Glomerular visceral epithelial cell (primary cell): Measurements from ENCODE around the gene MGAT2.
"Not testable (repeated sequence)": the region's sequence is repeated elsewhere in the genome, so short reads cannot be mapped to it uniquely, and the experiment has no call there.

Experiments
- DNase-seq: peaks from one replicate; pipeline ENCODE4 v3.0.0-alpha.2; 2016; ENCODE audit errors: extremely low spot score

The MGAT2 gene

DNA sequence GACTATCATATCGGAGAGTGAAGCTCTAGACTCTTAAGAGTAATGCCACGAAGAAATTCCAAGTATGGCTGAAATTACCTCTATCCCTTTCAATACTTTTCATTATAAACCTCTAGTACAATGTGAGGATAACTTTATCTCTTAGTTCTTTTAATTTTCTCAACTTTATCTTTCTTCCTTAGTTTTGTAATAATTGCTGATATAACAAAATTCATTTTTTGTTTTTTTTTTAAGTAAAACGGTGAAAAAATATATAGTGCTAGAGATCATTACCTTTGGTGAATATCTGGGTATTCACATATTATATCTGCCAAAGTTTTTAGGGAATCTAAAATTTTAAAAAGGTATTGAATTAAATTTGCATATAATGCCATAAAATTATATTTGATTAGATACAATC is 33.9 kb downstream of the MGAT2 start:
- DNase-seq, result no peak

DNA sequence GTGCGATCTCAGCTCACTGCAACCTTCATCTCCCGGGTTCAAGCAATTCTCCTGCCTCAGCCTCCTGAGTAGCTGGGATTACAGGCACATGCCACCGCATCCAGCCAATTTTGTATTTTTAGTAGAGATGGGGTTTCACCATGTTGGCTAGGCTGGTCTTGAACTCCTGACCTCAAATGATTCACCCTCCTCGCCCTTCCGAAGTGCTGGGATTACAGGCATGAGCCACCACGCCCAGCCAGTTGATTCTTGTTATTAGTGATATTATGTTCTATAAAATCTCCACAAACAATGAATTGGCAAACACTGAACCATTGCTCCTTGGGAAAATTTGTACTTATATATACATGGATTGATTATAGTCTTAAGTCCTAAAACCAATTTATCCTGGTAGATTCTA is 36.9 kb downstream of the MGAT2 start:
- DNase-seq, result not testable (repeated sequence)

DNA sequence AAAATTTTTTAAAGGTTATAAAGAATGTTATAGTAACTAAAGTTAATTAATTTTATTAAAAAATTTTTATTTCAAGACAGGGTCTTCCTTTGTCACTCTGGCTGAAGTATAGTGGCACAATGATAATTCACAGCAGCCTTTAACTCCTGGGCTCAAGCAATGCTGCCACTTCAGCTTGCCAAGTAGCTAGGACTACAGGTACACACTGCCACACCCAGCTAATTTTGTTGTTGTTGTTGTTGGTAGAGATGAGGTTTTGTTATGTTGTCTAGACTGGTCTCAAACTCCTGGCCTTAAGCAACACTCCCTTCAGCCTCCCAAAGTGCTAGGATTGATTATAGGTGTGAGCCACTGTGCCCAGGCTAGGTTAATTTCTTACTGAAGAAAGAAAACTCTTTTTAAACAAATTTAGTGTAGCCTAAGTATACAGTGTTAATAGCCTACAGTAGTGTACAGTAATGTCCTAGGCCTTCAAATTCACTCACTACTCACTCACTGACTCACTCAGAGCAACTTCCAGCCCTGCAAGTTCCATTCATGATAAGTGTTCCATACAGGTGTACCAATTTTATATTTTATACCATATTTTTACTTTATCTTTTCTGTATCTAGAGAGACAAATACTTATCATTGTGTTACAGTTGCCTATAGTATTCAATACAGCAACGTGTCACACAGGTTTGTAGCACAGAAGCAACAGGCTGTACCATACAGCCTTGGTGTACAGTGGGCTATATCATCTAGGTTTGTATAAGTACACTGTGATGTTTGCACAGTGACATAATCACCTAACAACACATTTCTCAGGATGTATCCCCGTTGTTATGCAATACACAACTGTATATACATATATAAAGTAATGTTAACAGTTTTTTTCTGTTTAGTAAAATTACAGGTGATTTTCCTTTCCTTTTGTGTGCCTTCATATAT is 39.2 kb downstream of the MGAT2 start:
- DNase-seq, result no peak

DNA sequence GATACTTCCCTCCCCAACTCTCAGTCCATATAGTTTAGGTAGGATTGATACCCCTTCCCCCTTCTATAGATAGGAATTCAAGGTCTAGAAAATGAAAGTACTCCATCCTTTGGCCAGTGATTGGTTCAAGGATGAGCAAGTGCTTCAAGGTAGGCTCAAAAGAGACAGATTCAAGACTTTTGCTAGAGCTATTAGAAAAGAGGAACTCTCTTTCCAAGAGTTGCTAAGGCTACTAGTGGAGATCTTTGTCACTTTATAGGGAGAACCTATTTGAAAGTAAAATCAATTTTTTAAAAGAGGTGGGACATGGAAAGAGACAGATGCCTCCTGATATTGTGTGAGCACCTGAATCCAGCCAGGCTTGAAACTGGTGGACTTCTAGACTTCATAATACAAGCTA is 49.9 kb downstream of the MGAT2 start:
- no peak for DNase-seq
